Loucy (cell line): Measurements from ENCODE around the gene ACADVL.

Experiments used
- H2AFZ ChIP-seq: fragments of 200-600 bp; sonication (generic); 2 replicates; pipeline ENCODE4 v1.6.0; 2016; ENCODE audit warnings: antibody characterized with exemption, mild to moderate bottlenecking, low read length, moderate library complexity
- H3F3A ChIP-seq: fragments of 200-600 bp; 2 replicates; pipeline ENCODE4 v1.6.0; 2016; ENCODE audit warnings: antibody characterized with exemption, low read depth, mild to moderate bottlenecking
- H3K27me3 ChIP-seq: fragments of 200-600 bp; sonication (generic); 2 replicates; pipeline ENCODE4 v1.6.1; 2014; ENCODE audit warnings: low read length, mild to moderate bottlenecking; ENCODE audit not compliant: insufficient read depth, poor library complexity, severe bottlenecking
- H3K36me3 ChIP-seq: fragments of 200-600 bp; sonication (generic); 2 replicates; pipeline ENCODE4 v1.6.1; 2016; ENCODE audit warnings: low read length; ENCODE audit not compliant: insufficient read depth
- H3K4me1 ChIP-seq: fragments of 200-600 bp; sonication (generic); 2 replicates; pipeline ENCODE4 v1.5.1; 2014; ENCODE audit warnings: low read length, mild to moderate bottlenecking; ENCODE audit not compliant: insufficient read depth, poor library complexity, severe bottlenecking
- H3K4me2 ChIP-seq: fragments of 200-600 bp; sonication (generic); 2 replicates; pipeline ENCODE4 v1.6.0; 2014; ENCODE audit warnings: antibody characterized with exemption, low read length, low read depth, mild to moderate bottlenecking; ENCODE audit not compliant: poor library complexity, severe bottlenecking
- H3K4me3 ChIP-seq: fragments of 200-600 bp; sonication (generic); 2 replicates; pipeline ENCODE4 v1.5.1; 2014; ENCODE audit warnings: low read length, mild to moderate bottlenecking, mixed read lengths; ENCODE audit not compliant: poor library complexity, severe bottlenecking
- H3K79me2 ChIP-seq: fragments of 200-600 bp; sonication (generic); 2 replicates; pipeline ENCODE4 v1.6.1; 2014; ENCODE audit warnings: low read length; ENCODE audit not compliant: insufficient read depth
- H3K9ac ChIP-seq: fragments of 200-600 bp; sonication (generic); 2 replicates; pipeline ENCODE4 v1.6.0; 2014; ENCODE audit warnings: mild to moderate bottlenecking, low read depth, low read length, moderate library complexity; ENCODE audit not compliant: poor library complexity, severe bottlenecking
- H3K9me2 ChIP-seq: fragments of 200-600 bp; sonication (generic); replicated peaks from 2 replicates; pipeline ENCODE4 v1.6.1; 2016; ENCODE audit warnings: low read depth, low read length, mixed read lengths
- H3K9me3 ChIP-seq: fragments of 200-600 bp; sonication (generic); 2 replicates; pipeline ENCODE4 v1.6.1; 2014; ENCODE audit warnings: mild to moderate bottlenecking, antibody characterized with exemption, low read length, low read depth; ENCODE audit not compliant: insufficient read depth
- H4K20me1 ChIP-seq: fragments of 200-600 bp; sonication (generic); 2 replicates; pipeline ENCODE4 v1.6.0; 2014; ENCODE audit warnings: antibody characterized with exemption, low read length, mild to moderate bottlenecking; ENCODE audit not compliant: insufficient read depth, poor library complexity, severe bottlenecking
- CTCF ChIP-seq: fragments of 200-600 bp; sonication (generic); conservative IDR thresholded peaks from 2 replicates; pipeline ENCODE4 v1.5.1; 2014; ENCODE audit warnings: mild to moderate bottlenecking, antibody characterized with exemption, low read length
- EZH2phosphoT487 ChIP-seq: fragments of 200-600 bp; IDR thresholded peaks from 2 replicates; pipeline ENCODE4 v1.6.1; 2018; ENCODE audit warnings: antibody characterized with exemption, mild to moderate bottlenecking, moderate library complexity, borderline replicate concordance

ACADVL gene

DNA sequence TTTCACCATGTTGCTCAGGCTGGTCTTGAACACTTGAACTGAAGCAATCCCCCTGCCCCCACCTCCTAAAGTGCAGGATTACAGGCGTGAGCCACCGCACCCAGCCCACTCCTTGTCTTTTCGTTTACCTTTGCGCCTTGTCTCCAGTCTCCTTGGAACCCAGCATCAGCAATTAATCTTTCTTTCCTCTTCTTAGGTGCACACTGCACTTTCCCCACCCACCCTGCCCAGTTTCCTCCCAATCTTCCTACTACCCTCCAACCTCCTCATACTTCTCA lies 44.0 kb downstream of the ACADVL start:
- Histone ChIP-seq H3K4me2 (no peak overlapping the region), H3F3A (no peaks in the 10 kb centered on the region), H3K4me1 (no peaks in the 10 kb centered on the region), H3K9me2 (no peaks in the 10 kb centered on the region), H3K9me3 (no peaks in the 10 kb centered on the region), H4K20me1 (no peaks in the 10 kb centered on the region), H3K27me3 (no peaks in the 10 kb centered on the region), H2AFZ (no peak overlapping the region), H3K36me3 (peaks cover 7% of the 10 kb centered on the region; the same call in 1 of the 2 replicates), H3K4me3 (no peak overlapping the region), H3K79me2 (no peaks in the 10 kb centered on the region), H3K9ac (no peak overlapping the region)
- no peak for TF ChIP-seq CTCF
- no peak for TF ChIP-seq EZH2phosphoT487

- no peaks in the 10 kb centered on the region for H3K79me2 ChIP-seq
- no peaks in the 10 kb centered on the region for H3K27me3 ChIP-seq
- H3K36me3 ChIP-seq: no peaks in the 10 kb centered on the region
- no peaks in the 10 kb centered on the region for H3K4me1 ChIP-seq
- no peak overlapping the region for H2AFZ ChIP-seq
- no peak overlapping the region for H3K4me3 ChIP-seq
- no peaks in the 10 kb centered on the region for H4K20me1 ChIP-seq
- H3F3A ChIP-seq: no peaks in the 10 kb centered on the region
- no peaks in the 10 kb centered on the region for H3K9me2 ChIP-seq
- TF ChIP-seq CTCF (no peak), EZH2phosphoT487 (no peak)
- no peak overlapping the region for H3K9ac ChIP-seq
- H3K9me3 ChIP-seq: no peaks in the 10 kb centered on the region
- H3K4me2 ChIP-seq: no peak overlapping the region
Measured at GRCh38 chr17:7266784-7267183, 47.0 kb downstream of the ACADVL start.
